ENCODE measurements around the gene RCAN1.
"Not testable (repeated sequence)": the region's sequence is repeated elsewhere in the genome, so short reads cannot be mapped to it uniquely, and the experiment has no call there.

Gene RCAN1

DNA sequence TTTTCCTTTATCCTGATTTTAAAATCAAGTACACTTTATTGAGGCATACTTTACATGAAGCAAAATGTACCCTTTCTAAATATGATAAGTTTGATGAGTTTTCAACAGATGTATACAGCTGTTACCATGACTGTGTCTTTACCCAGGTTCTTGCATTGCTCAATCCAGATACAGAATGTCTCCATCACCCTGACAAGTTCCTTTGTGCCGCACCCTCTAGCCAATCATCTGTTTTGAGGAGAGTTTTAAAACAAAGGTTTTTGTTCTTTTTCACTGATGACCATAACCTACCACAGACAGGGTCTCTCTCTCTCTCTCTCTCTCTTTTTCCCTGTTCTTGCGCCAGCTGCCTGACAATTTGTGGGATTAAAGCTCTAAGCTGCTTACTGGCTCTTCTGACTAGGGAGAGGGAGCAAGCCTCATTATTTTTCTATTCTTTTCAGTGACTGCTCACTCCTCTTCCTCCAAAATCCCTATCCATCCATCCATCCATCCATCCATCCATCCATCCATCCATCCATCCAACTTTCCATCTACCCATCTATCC lies 101.7 kb downstream of the RCAN1 start:
- DNase-seq: no peak

DNA sequence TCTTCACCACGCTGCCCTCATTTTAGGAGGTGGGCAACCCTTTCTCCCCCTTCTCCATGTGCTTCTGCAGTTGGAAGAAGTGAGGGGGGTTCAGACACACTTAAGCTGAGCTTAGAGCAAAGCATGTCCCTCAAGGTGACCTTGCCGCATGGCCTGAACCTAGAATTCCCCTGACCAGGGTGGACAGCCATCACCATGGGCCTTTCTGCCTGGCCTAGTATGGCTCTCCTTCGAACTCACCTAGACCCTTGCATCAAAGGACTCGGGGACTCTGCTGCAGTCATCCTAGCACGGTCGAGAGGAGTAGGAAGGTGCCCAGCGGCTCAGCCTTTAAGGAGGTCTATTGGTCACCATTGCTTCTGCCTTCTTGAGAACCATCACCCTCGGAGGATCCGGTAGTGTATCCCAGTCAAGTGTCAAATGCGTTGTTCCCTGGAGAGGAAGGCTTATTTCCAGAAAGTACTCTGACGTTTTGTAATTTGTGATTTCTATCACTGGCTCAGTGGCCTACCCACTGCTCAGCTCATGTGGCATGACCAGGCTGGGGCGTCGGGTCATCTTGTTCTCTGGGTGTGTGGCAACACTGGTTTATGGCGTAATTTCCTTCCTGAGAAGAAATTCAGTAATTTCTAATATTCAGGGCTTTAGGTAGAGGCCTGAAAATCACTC lies 103.0 kb downstream of the RCAN1 start, which contains the start of gene KCNE1:
Gene KCNE1 (minus strand): TSS at position 424 of the 669 bp plus-strand sequence. CDS start 62,576 bp downstream, outside the sequence.
- no peak for DNase-seq

DNA sequence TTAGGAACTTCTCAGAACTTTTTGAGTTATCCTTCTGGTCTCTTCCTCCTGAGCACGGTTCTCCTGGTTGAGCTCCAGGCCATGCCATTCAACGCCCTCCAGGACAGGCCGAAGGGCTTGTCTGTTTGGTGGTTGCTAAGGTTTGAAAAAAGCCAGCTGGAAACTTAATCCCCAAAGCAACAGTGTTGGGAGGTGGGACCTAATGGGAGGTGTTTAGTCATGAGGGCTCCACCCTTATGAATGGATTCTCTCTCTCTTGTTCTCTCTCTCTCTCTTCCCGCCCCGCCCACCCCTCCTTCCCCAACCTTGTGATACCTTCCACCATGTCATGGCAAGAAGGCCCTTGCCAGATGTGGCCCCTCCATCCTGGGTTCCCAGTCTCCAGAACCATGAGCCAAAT lies 103.7 kb downstream of the RCAN1 start:
- no peak for DNase-seq

DNA sequence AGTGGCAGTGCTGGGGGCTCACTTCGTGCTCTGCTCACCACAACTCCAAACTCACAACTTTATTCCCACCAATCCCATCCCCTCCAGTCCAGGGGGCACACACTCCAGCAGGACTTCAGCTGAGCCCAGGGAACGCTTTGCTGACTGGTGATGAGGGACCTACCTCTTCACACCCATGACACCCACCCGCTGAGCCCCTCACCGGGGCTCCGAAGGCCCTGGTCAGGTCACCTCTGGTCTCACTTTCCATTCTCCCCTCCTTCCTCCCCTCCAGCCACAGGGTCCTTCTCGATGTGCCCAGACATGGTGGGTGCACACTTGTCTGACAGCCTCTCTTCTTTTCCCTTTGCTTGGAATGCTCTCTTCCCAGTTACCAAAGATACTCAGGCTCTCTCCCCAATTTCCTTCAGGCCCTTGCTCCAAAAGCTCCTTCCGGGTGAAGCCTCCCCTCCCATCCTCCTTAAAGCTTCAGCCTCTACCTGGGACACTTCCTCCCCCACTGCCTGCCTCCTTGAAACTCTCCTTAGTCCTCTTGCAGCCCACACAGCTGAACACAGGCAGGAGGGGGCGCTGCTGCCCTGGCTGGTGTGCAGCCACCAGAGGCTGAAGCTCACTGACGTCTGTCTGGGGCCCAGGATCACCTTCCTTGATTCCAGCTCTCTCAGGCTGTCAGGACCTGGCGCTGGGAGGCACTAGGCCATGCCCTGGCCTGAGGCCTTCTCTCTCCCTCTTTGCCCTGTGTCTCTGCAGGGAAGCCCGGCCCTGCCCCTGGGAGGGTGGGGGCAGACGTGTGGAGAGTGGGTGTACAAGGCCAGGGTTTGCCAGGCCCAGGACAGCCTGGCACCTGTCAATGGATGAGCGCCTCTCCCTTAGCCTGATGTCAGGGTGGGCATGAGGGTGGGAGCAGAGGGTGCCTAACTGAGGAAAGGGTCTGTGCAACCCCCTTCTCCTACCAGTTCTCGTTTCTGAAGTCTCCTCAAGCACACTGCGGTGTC lies 104.5 kb downstream of the RCAN1 start:
- peak; percentile 72 to 79 for DNase-seq

DNA sequence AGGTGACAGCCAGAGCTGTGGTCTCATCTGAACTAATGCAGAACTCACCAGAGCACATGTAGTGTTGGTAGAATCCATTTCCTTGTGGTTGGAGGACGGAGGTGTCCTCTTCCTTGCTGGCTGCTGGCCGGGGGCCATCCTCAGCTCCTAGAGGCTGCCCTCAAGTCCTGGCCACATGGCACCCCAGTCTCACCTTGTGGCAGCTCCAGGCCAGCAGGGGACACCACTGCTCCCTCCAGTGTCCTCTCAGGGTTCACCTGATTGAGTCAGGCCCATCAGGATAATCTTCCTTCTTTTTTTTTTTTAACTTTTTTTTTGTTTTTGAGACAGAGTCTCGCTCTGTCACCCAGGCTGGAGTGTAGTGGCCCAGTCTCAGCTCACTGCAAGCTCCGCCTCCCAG lies 105.8 kb downstream of the RCAN1 start:
- DNase-seq: no peak

DNA sequence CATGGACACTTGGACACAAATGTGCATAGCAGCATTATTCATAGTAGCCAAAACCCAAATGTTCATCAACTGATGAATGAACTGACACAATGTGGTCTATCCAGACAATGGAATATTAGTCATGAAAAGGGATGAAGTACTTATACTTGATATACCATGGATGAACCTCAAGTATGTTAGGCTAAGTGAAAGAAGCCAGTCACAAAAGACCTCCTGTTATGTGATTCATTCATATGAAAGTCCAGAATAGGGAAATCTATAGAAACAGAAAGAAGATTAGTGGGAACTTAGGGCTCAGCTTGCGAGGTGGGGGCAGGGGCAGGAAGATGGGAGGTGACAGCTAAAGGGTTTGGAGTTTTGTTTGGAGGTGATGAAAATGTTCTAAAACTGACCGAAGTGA lies 110.3 kb downstream of the RCAN1 start:
- DNase-seq: no peak

DNA sequence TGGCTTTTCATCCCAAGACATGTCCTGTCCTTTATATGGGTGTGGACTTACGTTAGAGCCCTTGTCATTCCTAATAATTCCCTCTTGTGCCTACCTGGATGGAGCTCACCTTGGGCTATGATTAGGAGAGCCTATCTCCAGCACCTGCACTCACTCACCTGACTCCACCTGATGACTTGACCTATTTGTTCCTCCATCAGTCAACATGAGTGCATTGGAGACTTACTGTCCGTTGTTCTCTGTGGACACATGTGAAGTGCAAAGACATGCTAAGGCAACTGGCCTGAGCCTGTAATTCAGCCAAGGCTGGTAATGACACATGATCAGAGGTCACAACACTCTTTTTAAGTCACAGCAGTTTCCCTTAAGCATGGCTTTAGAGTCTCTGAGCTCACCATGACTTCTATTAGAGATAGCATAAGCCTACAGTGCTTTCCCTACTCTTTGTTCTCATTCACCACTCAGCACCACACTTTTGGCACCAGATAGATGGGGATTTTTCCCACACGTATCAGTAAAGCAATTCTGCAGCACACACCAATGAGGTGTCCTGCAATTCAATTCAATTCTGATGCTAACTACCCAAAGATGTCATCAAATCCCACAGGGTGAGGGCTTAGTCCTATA lies 112.3 kb downstream of the RCAN1 start:
- no peak for DNase-seq

DNA sequence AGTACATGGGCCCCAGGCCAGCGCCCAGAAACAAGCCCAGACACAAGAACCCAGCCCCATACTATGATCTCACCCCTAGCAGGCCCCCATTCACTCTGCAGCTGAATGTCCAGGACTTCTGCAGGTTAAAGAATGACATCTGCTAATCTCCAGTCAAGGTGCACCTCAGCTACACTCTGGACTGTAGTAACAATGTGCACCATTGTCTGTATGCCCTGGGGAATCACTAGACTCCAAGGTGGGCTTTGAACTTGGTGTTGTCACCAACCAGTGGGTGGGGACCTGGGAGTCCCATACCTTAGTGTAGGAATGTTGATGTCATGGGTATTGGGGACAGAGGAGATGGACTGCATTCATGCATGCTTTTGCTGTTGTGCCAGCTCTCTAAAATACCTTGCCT lies 113.2 kb downstream of the RCAN1 start:
- DNase-seq: no peak

DNA sequence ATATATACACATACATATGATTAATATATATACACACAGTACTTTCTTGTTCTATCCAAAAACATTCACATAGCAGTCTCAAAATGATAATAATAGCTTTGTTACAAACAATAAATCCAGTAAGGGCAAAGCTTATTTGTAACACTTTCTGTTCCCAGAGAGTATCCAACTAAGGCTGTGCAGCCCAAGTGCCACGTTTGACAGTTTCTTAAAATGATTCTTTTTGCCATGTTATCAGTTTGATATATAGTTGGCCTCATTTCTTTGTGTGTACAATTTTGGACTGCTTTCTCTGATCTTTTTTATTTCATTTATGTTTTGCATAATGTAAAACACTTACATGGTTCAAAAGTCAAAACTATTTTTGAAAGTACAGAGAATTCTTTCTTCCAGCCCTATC lies 114.7 kb downstream of the RCAN1 start:
- no peak for DNase-seq

DNA sequence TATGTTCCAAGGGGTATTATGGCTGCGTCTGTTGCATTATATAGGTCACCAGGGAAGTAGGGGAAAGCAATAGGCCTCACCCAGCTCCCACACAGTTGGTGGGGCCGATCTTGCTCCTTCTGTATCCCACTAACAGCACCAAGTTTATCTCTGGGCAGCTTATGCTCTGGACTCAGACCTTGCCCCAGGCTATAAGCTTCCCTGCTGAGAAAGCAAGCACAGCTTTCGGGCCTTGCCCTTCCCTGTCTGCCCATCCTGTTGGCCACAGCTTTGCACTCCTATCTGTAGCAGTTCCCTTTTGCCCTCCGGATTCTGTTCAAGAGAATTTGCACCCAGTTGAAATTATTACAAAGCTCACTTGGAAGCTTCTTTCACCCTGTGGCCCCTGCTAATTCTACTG lies 115.8 kb downstream of the RCAN1 start:
- no peak for DNase-seq

DNA sequence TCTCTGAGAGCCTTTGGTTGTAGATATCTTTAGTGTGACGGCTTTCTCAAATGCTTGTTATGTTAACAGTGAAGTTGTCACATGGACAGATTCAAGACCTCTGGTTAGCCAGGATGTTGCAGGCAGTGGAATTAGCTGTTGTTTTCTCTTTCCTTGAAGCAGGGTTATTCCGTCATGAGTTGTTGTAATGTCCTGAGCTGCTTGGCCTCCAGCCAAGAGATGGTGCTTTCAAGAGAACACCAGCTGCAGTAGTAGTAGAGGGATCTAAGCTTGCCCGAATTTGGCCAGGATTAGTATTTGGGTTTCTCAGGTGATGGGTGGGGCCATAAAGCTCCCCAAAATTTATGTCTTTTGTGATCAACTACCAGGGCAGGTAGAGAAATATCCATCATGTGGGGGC lies 116.3 kb downstream of the RCAN1 start:
- no peak for DNase-seq

DNA sequence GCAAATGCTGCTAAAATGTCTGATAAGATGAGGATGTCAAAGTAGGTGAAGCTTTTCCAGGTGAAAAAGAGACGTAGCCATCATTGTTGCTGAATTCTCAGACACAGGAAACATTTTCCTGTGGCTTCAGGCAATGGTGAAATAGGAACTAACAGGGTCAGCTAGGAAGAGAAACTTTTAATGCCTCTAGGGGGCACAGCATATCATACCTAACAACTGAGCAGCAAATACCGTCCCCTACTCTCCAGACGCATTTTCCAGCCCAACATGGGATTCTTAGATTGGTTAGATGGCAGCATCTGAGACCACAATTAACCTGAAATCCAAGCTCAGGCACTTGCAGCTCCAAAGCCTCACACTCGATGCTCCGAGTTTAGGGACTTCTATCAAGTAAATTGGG lies 131.1 kb downstream of the RCAN1 start:
- DNase-seq: not testable (repeated sequence)

DNA sequence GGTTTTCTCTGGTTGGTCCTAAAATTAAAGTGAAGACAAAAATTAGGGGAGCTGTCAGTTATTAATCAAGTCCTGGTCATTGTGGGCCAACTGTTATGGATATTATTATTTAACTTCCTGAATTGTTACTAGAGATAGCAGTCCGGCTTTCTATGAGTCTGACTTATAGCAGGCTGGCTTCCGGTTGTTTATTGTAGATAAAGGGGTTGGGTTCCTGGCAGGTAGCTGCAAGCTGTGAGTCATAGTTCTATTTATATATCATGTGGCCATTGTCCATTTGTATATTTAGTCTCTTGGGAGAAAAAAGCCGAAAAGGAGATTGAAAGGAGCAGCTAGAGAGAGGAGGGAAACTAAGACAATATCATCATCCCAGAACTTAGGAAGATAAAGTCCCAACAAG lies 131.5 kb downstream of the RCAN1 start:
- DNase-seq: not testable (repeated sequence)

DNA sequence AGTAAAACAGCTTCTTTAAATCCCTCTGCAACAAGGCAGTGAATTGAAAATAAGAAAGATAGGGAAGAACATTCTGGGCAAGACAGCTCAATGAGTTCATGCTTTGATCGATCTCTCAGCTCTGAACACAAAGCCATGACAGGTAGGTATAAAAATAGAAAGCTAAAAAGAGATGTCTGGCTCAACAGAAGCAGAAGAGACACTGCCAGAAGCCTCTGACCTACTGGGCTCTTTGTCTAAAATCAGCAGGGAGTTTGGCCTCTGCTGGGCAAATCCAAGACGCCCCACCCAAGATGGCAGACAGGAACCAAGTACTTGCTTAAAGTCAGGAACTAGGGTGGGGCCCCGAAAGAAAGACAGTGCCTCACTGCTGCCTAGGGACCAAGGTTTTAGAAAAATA lies 147.6 kb downstream of the RCAN1 start:
- not testable (repeated sequence) for DNase-seq
